Measurements from ENCODE around the gene HSD17B10.
"Not testable (repeated sequence)": the region's sequence is repeated elsewhere in the genome, so short reads cannot be mapped to it uniquely, and the experiment has no call there.

The HSD17B10 gene

DNA sequence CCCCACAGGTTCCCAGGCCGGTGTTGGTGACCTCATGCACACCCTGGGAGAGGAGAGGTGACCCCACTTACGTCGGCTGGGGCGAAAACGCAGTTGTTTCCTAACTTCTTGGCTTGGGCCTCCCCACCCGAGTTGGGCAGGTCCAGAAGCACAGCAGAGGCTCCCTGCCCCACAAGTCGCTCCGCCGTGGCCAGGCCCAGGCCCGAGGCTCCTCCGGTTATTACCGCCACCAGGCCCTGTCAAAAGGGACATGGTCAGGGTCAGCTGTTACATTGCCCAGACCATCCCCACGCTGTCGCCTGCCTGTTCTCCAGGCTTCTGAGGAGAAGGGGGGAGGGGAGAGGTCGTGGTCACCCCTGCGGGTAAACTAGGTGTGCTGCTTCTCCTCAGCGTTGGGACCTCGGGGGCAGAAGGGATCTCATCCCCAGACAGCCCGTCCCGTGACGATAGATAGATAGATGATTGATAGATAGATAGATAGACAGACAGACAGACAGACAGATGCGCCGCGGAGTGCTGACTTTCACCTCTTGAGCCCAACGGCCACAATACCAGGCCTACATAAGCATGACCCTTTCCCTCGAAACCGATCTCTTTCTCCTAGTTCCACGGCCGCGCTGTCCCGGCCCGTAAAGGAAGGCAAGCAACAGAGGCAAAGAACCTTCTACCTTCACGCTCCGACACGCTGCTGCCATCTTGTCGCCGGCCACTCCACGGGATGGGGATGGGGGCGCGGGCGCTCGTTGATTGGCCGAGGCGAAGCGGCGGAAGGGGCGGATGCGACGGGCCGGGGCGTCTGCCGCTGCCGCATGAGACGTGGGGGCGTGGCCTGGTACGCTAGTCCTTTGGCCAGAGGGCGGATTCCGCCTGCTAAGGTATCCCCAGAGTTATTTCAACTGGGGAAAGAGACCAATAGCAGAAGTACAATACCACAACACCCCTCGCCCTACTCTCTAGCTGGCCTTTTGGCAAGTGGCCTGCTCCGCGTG is at the start of gene HSD17B10:
HSD17B10 (minus strand) TSS at position 720 of the 989 bp plus-strand sequence; CDS start at position 695, 25 bp downstream.
- DNase-seq (ENCODE audit: low spot score) = peak; percentile 87

DNA sequence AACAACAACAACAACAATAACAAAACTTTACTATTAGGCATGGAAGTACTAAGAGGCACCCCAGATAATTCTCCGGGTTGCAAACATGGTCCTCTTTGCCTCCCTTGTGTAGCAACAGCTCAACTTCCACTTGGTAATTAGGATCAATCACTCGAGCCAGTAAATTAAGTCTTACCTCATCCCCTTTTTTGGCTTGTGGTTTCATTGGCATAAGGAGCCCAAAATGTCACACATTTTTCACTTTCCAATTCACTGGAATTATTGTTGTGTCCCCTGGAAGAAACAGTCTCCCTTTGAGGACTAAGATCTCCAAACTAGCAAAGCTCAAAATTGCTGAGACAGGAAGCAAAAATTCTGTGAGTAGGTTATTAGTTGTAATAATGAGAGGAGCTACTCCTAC is 49.2 kb upstream of the HSD17B10 start:
- no peak for DNase-seq (ENCODE audit: low spot score)

DNA sequence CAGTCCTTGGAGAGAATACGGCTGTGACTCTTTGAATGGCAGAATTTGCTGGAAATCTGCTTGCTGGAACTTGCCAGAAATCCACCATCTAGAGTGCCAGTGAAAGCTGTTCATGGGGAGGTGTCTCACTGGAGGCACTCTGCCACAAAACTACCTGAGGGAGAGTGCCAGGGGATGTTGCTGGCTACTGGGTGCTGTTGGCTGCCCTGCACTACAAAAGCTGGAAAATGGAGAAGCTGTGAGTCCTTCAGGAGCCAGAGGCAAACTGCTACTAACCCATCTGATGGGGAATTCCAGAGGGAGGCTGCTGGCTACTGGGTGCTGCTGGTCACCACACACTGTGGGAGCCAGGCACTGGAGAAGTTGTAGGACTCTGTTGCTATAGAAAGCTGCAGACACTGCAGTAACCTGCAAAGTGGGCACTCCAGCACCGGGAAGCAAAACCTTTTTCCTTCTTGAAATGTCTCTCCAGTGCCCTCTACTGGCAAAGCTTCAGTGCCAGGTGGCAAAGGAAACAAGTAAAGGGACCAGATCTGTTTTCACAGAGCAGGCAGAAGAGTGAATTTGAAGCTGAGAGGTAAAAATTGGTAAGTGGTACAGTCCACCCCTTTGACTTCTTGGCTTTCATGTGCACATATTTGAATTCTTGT is 47.8 kb upstream of the HSD17B10 start:
- no peak for DNase-seq (ENCODE audit: low spot score)

DNA sequence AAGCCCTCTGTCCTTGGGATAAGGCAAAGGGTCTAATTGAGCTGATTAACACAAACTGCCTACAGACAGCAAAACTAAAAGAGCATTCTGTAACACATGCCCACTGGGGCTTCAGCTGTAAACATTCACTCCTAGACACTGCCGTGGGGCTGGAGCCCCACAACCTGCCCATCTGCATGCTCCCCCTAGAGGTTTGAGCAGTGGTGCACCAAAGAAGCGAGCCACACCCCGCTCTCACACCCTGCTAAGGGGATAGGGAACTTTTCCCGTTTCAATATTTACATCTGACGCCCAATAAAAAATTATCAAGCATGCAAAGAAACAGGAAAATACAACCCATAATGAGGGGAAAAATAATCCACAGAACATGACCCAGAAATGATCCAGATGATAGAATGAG is 46.9 kb upstream of the HSD17B10 start:
- DNase-seq (ENCODE audit: low spot score) = no peak

DNA sequence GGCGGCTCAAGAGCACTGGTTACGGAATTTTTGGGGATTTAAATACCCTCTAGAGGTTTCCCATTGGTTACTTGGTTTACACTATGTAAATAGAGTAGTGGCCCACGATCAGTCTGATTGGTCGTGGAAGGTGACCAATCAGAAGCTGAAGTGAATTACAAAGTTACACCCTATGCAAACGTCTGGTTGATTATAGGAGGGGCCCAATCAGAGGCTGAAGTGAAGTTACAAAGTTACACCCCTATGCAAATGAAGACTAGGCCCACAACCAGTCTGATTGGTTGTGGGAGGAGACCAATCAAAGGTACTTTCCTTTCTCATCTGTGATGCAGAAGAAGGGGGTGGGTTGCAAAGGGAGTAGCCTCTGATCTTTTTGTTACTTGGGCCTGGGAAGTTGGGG is 45.1 kb upstream of the HSD17B10 start:
- no peak for DNase-seq (ENCODE audit: low spot score)

DNA sequence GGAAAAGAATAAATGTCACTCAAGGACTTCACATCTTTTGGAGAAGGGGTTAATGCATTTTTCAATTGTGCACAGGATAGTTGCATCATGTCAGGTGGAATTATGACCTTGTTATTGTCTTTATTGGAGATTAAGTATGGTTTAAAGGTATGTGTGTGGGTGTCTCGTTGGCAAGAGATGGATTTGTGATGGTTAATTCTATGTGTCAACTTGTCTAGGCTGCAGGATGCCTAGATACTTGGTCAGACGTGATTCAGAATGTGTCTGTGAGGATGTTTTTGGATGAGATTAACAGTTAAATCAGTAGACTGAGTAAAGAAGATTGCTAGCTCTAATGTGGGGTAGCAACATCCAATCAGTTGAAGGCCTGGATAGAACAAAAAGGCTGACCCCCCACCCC is 42.2 kb upstream of the HSD17B10 start:
- DNase-seq (ENCODE audit: low spot score) = no peak

GRCh38 chrX:53474707-53475106 is 40.5 kb upstream of the HSD17B10 start:
- DNase-seq (ENCODE audit: low spot score) = no peak

DNA sequence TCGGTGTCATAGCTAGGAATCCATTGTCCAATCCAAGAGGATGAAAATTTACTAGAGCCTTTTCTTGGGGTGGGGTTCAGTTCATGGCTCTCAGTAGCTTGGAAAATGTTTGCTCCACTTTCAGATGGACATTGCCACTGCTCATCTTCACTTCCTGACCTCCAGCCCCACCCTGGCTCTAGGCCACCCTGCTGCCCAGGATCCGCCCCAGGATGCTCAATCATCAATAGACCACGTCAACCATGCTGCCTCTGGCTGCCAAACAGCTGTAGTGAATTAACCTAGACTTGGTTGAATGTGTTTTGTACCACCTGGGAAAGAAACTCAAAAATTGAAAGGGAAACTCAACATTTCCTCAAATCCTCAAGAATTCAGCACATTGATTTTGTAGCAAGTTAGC is 37.2 kb upstream of the HSD17B10 start:
- no peak for DNase-seq (ENCODE audit: low spot score)

DNA sequence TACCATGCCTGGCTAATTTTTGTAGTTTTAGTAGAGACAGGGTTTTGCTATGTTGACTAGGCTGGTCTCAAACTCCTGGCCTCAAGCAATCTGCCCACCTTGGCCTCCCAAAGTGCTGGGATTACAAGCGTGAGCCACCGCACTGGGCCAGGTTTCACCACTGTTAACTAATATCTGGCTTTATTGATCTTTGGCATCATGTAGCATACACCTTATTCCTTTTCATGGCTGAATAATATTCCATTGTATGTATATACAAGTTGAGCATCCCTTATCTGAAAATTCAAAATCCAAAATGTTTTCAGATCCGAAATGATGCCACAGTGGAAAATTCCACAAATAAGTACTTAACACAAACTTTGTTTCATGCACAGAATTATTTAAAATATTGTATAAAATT is 34.5 kb upstream of the HSD17B10 start:
- DNase-seq (ENCODE audit: low spot score) = not testable (repeated sequence)

- DNase-seq (ENCODE audit: low spot score) = no peak
These were observed 23.9 kb upstream of the HSD17B10 start for GRCh38 chrX:53458082-53458481.

- DNase-seq (ENCODE audit: low spot score) = no peak
These were observed 22.1 kb upstream of the HSD17B10 start for GRCh38 chrX:53456254-53456653.

DNA sequence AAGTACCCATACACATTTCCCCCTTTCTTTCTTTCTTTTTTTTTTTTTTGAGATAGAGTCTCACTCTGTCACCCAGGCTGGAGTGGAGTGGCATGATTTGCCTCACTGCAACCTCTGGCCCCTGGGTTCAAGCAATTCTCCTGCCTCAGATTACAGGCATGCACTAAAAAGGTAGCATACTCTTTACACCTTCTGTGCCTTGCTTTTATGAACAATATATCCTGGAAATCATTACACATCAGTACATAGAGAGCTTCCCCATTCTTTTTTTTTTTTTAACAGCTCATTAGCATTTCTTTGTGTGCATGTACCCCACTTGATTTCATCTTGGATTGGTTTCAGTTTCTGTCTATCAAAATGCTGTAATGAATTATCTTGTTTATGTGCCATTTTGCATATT is 18.6 kb upstream of the HSD17B10 start:
- DNase-seq (ENCODE audit: low spot score) = no peak

DNA sequence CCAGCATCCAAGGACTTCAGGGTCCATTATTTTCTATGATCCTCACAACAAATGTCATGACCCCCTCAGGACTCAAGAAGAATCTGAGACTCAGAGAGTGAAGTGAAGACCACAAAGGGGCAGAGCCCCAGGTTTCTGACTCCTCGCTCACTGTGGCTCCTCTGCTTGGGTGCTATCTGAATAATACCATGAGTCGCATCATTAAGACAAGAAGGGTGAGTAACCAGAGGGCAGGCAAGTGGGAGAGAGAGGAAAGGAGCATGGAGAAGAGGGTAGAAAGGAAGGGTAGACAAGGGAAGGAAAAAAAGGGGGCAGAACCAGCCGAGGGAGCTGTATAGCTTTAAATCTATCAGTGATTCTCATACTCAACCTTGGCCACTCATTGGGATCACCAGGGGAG is 15.5 kb upstream of the HSD17B10 start:
- no peak for DNase-seq (ENCODE audit: low spot score)

GRCh38 chrX:53447441-53447840 is 13.3 kb upstream of the HSD17B10 start:
- DNase-seq (ENCODE audit: low spot score) = no peak

GRCh38 chrX:53445977-53446376 is 11.8 kb upstream of the HSD17B10 start:
- no peak for DNase-seq (ENCODE audit: low spot score)

DNA sequence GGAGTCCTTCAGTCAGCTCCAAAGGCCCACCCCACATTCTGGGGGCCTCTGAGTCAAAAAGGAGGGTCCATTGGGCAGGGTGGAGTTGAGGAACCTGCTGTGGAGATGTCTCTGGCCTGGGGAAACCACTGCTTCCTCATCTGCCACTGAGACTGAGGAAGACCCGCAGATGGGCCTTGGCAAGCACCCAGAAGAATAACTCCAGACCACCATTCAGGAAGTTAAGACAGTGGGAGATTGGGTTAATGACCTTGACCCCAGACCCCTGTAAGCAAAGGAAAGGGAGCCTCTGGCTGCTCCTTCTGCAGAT is 8.1 kb upstream of the HSD17B10 start:
- no peak for DNase-seq (ENCODE audit: low spot score)

- peak; percentile 66 for DNase-seq (ENCODE audit: low spot score)
These were observed 7.6 kb upstream of the HSD17B10 start for GRCh38 chrX:53441531-53442321.

DNA sequence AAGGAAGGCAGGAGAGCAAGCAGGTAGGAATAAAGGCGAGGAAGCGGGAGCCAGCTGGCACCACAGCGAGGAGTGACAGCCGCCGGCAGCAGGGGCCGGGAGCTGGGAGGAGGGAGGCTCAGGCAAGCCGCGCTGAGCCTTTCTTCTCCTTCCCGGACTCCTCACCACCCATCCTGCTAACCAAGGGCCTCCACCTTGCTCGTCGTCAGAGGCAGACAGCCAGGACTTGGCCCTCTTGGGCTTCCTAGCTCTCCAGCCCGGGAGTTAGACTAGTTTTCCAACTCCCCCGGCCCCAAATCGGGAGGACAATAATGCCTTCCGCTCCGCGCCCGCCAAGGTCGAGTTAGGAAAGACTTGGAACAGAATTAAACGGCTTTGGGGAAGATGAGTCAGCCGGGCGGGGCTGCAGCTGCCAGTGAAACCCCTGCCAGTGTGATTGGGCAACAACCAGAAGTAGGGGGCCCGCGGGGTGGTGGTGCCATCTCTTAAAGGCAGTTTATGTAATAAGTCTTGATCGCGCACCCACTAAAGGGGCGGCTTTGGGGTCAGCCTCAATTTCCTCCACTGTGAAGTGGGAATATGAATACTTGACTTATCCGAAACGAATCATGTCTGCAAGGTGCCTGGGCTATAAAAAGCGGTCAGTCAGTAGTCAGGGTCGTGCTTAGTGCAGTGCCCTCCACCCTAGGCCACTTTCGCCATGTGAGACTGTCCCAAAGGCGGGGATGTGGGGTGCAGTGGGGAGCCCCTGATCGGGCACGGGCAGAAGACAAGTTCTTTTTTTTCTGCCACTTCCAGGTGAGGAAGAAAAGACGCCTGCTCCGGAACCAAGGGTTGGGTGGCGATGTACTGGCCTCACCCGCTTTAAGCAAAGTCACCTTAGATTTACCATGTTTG is 6.7 kb upstream of the HSD17B10 start:
- DNase-seq (ENCODE audit: low spot score) = no peak

GRCh38 chrX:53440101-53440500 is 5.9 kb upstream of the HSD17B10 start:
- DNase-seq (ENCODE audit: low spot score) = no peak

DNA sequence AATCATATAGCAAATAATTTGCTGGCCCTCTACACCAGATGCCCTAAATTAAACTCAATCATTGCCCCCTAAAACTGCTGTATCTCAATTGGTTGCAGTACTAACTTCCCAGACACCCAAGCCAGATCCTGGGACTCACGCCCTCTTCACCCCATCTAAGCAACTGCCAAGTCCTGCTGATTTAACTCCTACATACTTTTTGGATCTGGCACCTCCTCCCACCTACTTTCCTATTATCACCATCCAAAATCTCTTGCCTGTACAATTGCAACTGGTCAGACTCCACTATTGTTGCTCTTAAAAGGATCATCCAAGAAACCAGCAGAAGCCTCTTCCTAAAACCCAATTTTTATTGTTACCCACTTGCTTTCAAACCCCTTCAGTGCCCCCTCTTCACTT is 4.7 kb upstream of the HSD17B10 start:
- no peak for DNase-seq (ENCODE audit: low spot score)

GRCh38 chrX:53438174-53438831 is 4.1 kb upstream of the HSD17B10 start:
- no peak for DNase-seq (ENCODE audit: low spot score)

Measured in left forelimb (tissue), 1 donor.